Right cardiac atrium (tissue), 5 donors: ENCODE results near the gene USP30. TPM values are rescaled to one million over a fixed set of nuclear protein-coding genes. Genes with fewer than 3 reads are reported as not detected.

Experiments used
- ATAC-seq, 2 donors: fragments of 200-7000 bp; cut with Tn5 transposase; one replicate each; pipeline versions ENCODE4 v1.8.0 to v1.9.1; 2020; ENCODE audit warnings: moderate library complexity in 2 of 2, mild to moderate bottlenecking in 1 of 2
- DNase-seq, 3 donors: peaks; one replicate each; pipeline ENCODE4 v3.0.0-alpha.2; 2020
- H3K27ac ChIP-seq: one replicate; pipeline ENCODE4 v1.5.1; 2013; ENCODE audit warnings: mild to moderate bottlenecking, low read length, control low read depth, moderate library complexity
- H3K27me3 ChIP-seq: one replicate; pipeline ENCODE4 v1.6.1; 2013; ENCODE audit not compliant: control insufficient read depth, insufficient read depth
- H3K4me1 ChIP-seq: one replicate; pipeline ENCODE4 v1.6.1; 2013; ENCODE audit warnings: low read length; ENCODE audit not compliant: control insufficient read depth, insufficient read depth
- H3K4me3 ChIP-seq: one replicate; pipeline ENCODE4 v1.5.1; 2013; ENCODE audit warnings: low read length, control low read depth
- H3K9me3 ChIP-seq: one replicate; pipeline ENCODE4 v1.6.1; 2013; ENCODE audit warnings: low read length; ENCODE audit not compliant: control insufficient read depth
- WGBS: extraction: QIAGEN DNeasy Blood & Tissue Kit; methylation state at CpG from one replicate; pipeline ENCODE4 v1.1.7; 2013; 5-methylcytosine and 5-hydroxymethylcytosine counted together
- intact Hi-C, 4 donors: fragments of 100-400 bp; cut with DNase I; formaldehyde crosslinking; loops; one replicate each; pipeline versions ENCODE4 v1.11.0 to v1.14.0; 2022 to 2023
- polyA plus RNA-seq: library from polyadenylated mRNA; stranded (reverse); fragments of 200-250 nt; gene quantifications from one replicate; pipeline ENCODE4 v1.2.3, GENCODE V29; 2013
- total RNA-seq, 4 donors: library from RNA; stranded (reverse); fragmentation: NEBNext Ultra II Directional; extraction: Animal tissue kit (Norgen Biotek cat#: 25700); gene quantifications; one replicate each; pipeline ENCODE4 v1.2.1, GENCODE V29; 2021
- donor health status: healthy with polysubstance abuse.
- donor health status: DM: no; HTN: yes; CAD: no.
- donor health status: DM: no; HTN: no; CAD: no.
- donor health status: DM: no; HTN: yes; CAD: no; lungs with severe emphysema.
- donor health status: DM: yes; HTN: yes; CAD: no.

USP30 gene
- total and polyA plus RNA-seq, 5 donors = 7.5 to 12.7 (median 11.2) TPM

GRCh38 chr12:109082751-109083150 lies 30.4 kb downstream of the USP30 start:
- intact Hi-C loops = loop anchor here in 1 of 4 donors (10.0 kb wide), 1 partner anchor 518 kb away; the partner anchor contains the start of genes ISCU and SART3
- H3K27me3 ChIP-seq = no peaks in the 10 kb centered on the region
- DNase-seq = no peak
- no peaks in the 10 kb centered on the region for H3K9me3 ChIP-seq
- no peak overlapping the region for H3K27ac ChIP-seq
- no peaks in the 10 kb centered on the region for H3K4me1 ChIP-seq
- ATAC-seq = no peak
- no peak overlapping the region for H3K4me3 ChIP-seq
- 90% methylated on average over 14 of the region's 14 CpGs for WGBS

- Histone ChIP-seq H3K9me3 (no peaks in the 10 kb centered on the region), H3K27ac (no peak overlapping the region), H3K4me1 (no peaks in the 10 kb centered on the region), H3K4me3 (no peak overlapping the region), H3K27me3 (no peaks in the 10 kb centered on the region)
- ATAC-seq (no peak), DNase-seq (no peak)
- WGBS = 95% methylated on average over 2 of the region's 2 CpGs
- intact Hi-C loops = loop anchor here in 1 of 4 donors (10.0 kb wide), 1 partner anchor 520 kb away; the partner anchor contains the start of genes ISCU and SART3
These were observed 32.0 kb downstream of the USP30 start for GRCh38 chr12:109084425-109084824.

DNA sequence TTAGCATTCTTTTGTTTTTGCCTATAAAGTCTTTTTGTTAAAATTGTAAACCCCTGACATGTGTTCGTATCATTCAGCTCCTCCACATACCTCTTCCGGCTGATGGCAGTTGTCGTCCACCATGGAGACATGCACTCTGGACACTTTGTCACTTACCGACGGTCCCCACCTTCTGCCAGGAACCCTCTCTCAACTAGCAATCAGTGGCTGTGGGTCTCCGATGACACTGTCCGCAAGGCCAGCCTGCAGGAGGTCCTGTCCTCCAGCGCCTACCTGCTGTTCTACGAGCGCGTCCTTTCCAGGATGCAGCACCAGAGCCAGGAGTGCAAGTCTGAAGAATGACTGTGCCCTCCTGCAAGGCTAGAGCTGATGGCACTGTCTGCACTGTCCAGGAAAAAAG lies 33.2 kb downstream of the USP30 start:
- intact Hi-C loops = loop anchor here in 1 of 4 donors (10.0 kb wide), 1 partner anchor 521 kb away; the partner anchor contains the start of genes ISCU and SART3
- ATAC-seq = no peak
- Histone ChIP-seq H3K4me1 (no peaks in the 10 kb centered on the region), H3K4me3 (no peak overlapping the region), H3K9me3 (no peaks in the 10 kb centered on the region), H3K27ac (no peak overlapping the region), H3K27me3 (no peaks in the 10 kb centered on the region)
- WGBS = 94% methylated on average over 11 of the region's 11 CpGs
- no peak for DNase-seq

DNA sequence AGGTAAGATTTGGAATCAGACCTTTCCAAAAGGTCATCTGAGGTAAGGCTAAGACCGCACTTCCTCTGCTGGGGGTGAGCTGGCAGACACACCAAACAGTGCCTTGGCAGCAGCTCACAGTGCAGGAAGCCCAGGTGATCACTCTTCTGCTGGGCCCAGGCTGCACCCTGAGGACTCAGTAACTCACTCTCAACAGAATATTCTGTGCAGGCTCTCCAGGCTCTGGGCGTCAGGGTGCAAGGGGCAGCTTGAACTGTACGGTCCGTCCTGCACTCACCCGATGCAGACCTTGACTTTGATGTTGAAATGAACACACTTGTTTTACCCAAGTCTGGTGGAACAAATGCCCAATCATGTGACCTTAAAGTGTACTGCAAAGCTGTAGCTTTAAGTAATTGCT lies 34.9 kb downstream of the USP30 start:
- ATAC-seq (peak in 1 of 2 donors; percentile 27), DNase-seq (no peak)
- Histone ChIP-seq H3K4me3 (no peak overlapping the region), H3K9me3 (no peaks in the 10 kb centered on the region), H3K27ac (no peak overlapping the region), H3K4me1 (no peaks in the 10 kb centered on the region), H3K27me3 (no peaks in the 10 kb centered on the region)
- intact Hi-C loops = loop anchor here in 1 of 4 donors (10.0 kb wide), 1 partner anchor 522 kb away; the partner anchor contains the start of genes ISCU and SART3
- WGBS = 57% methylated on average over 5 of the region's 5 CpGs

- intact Hi-C loops = loop anchor here in 1 of 4 donors (10.0 kb wide), 1 partner anchor 524 kb away; the partner anchor contains the start of genes ISCU and SART3
- no peak for ATAC-seq
- no peak for DNase-seq
- H3K9me3 ChIP-seq = no peaks in the 10 kb centered on the region
- peaks cover 3% of the 10 kb centered on the region for H3K4me1 ChIP-seq
- no peaks in the 10 kb centered on the region for H3K27me3 ChIP-seq
- WGBS = 87% methylated on average over 6 of the region's 6 CpGs
- no peak overlapping the region for H3K4me3 ChIP-seq
- H3K27ac ChIP-seq = no peak overlapping the region
These were observed 36.4 kb downstream of the USP30 start for GRCh38 chr12:109088818-109089217.

GRCh38 chr12:109089683-109090082 lies 37.3 kb downstream of the USP30 start:
- no peaks in the 10 kb centered on the region for H3K27me3 ChIP-seq
- no peak for ATAC-seq
- 77% methylated on average over 7 of the region's 7 CpGs for WGBS
- intact Hi-C loops = loop anchor here in 3 of 4 donors (5.0 to 10.0 kb wide), 4 partner anchors 265 to 525 kb away; partner anchors contain the start of genes ISCU (in 2 of the 3), SART3 (in 2 of the 3) and SELPLG (in 1 of the 3)
- no peaks in the 10 kb centered on the region for H3K9me3 ChIP-seq
- no peak overlapping the region for H3K27ac ChIP-seq
- DNase-seq = no peak
- H3K4me1 ChIP-seq = peaks cover 3% of the 10 kb centered on the region
- no peak overlapping the region for H3K4me3 ChIP-seq

- H3K4me3 ChIP-seq = peak overlapping the region; percentile 66
- H3K9me3 ChIP-seq = no peaks in the 10 kb centered on the region
- WGBS = 33% methylated on average over 6 of the region's 6 CpGs
- H3K27me3 ChIP-seq = no peaks in the 10 kb centered on the region
- DNase-seq (no peak), ATAC-seq (no peak)
- H3K4me1 ChIP-seq = peaks cover 3% of the 10 kb centered on the region
- H3K27ac ChIP-seq = peak overlapping the region; percentile 16
- intact Hi-C loops = loop anchor here in 2 of 4 donors (5.0 to 10.0 kb wide), 4 partner anchors 268 to 528 kb away; partner anchors contain the start of genes ISCU (in 1 of the 2), SART3 (in 1 of the 2) and SELPLG (in 1 of the 2)
These were observed 40.2 kb downstream of the USP30 start for GRCh38 chr12:109092497-109093021.

GRCh38 chr12:109093022-109093918 lies 40.9 kb downstream of the USP30 start, which contains the start of gene ALKBH2:
Gene ALKBH2, minus strand, starts transcription at chr12:109093472. Its CDS starts 686 bp downstream, at chr12:109092786.
- ATAC-seq (peak; percentile 78 to 82), DNase-seq (peak; percentile 95 to 98 (median 97))
- peaks cover 3% of the 10 kb centered on the region for H3K4me1 ChIP-seq
- no peaks in the 10 kb centered on the region for H3K9me3 ChIP-seq
- H3K27ac ChIP-seq = peak within 1 kb of the TSS; percentile 16
- intact Hi-C loops = loop anchor here in 2 of 4 donors (5.0 to 10.0 kb wide), 4 partner anchors 268 to 528 kb away; partner anchors contain the start of genes ISCU (in 1 of the 2), SART3 (in 1 of the 2) and SELPLG (in 1 of the 2)
- 5% methylated on average over 45 of the region's 45 CpGs for WGBS
- peak within 1 kb of the TSS; percentile 66 for H3K4me3 ChIP-seq
- H3K27me3 ChIP-seq = no peaks in the 10 kb centered on the region

GRCh38 chr12:109097140-109097434 lies 44.7 kb downstream of the USP30 start:
- H3K4me3 ChIP-seq = no peak overlapping the region
- WGBS = 33% methylated on average over 11 of the region's 11 CpGs
- no peak for ATAC-seq
- no peaks in the 10 kb centered on the region for H3K9me3 ChIP-seq
- DNase-seq = no peak
- H3K4me1 ChIP-seq = peaks cover 3% of the 10 kb centered on the region
- H3K27me3 ChIP-seq = no peaks in the 10 kb centered on the region
- H3K27ac ChIP-seq = no peak overlapping the region
- intact Hi-C loops = loop anchor here in 1 of 4 donors (10.0 kb wide), 3 partner anchors 272 to 532 kb away; partner anchors contain the start of genes ISCU, SART3 and SELPLG

GRCh38 chr12:109097435-109098182 lies 45.2 kb downstream of the USP30 start, which contains the start of gene UNG:
Gene UNG, plus strand, starts transcription at chr12:109097597. Its CDS starts 83 bp downstream, at chr12:109097680.
- under 1% methylated on average over 71 of the region's 71 CpGs for WGBS
- H3K4me1 ChIP-seq = peaks cover under 1% of the 10 kb centered on the region

More at GRCh38 chr12:109097435-109098182, 45.2 kb downstream of the USP30 start, which contains the start of gene UNG:
- Histone ChIP-seq H3K27me3 (no peaks in the 10 kb centered on the region), H3K9me3 (no peaks in the 10 kb centered on the region), H3K27ac (peak within 1 kb of the TSS; percentile 74), H3K4me3 (peak within 1 kb of the TSS; percentile 78)
- ATAC-seq (peak; percentile 97 to 98), DNase-seq (peak; percentile 98 to 99 (median 99))
- intact Hi-C loops = loop anchor here in 1 of 4 donors (10.0 kb wide), 3 partner anchors 273 to 533 kb away; partner anchors contain the start of genes ISCU, SART3 and SELPLG
